Activated CD8-positive, alpha-beta memory T cell treated with anti-CD3 and anti-CD28 coated beads for 1 hour (primary cell): Measurements from ENCODE around the gene MAEA.

Experiments used
- DNase-seq, 2 donors: peaks; one replicate each; pipeline ENCODE4 v3.0.0-alpha.2; 2020; ENCODE audit warnings: low read depth in 1 of 2; ENCODE audit errors: extremely low read depth in 1 of 2

Gene MAEA

DNA sequence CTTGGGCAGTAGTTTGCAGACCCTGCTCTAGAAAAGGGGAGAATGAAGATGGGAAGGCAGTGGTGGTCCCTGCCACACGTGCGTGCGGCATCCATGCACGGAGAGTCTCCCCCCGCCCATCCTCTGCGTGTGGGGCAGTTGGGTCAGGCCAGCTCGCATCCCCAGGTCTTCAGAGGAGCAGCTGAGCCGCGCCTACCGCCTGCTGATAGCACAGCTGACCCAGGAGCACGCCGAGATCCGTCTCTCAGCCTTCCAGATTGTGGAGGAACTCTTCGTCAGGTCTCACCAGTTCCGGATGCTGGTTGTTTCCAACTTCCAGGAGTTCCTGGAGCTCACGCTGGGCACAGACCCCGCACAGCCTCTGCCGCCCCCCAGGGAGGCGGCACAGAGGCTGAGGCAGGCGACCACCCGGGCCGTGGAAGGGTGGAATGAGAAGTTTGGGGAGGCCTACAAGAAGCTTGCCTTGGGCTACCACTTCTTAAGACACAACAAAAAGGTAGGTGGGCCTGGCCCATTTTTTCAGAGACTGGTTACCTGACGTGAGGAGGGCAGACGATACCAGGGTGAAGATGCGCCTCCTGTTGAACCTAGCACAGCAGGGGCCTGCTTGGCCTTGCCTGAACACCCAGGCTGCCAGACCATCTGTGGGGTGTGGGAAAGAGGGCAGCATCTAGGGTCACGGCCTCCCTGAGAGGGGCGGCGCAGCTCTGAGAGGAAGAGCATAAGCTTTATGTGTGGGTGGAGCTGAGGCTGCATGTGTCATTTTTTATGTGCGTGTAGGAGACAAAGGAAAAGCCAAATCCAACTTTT lies 59.9 kb downstream of the MAEA start:
- no peak for DNase-seq

GRCh38 chr4:1350169-1350520 lies 60.5 kb downstream of the MAEA start:
- DNase-seq, result no peak

DNA sequence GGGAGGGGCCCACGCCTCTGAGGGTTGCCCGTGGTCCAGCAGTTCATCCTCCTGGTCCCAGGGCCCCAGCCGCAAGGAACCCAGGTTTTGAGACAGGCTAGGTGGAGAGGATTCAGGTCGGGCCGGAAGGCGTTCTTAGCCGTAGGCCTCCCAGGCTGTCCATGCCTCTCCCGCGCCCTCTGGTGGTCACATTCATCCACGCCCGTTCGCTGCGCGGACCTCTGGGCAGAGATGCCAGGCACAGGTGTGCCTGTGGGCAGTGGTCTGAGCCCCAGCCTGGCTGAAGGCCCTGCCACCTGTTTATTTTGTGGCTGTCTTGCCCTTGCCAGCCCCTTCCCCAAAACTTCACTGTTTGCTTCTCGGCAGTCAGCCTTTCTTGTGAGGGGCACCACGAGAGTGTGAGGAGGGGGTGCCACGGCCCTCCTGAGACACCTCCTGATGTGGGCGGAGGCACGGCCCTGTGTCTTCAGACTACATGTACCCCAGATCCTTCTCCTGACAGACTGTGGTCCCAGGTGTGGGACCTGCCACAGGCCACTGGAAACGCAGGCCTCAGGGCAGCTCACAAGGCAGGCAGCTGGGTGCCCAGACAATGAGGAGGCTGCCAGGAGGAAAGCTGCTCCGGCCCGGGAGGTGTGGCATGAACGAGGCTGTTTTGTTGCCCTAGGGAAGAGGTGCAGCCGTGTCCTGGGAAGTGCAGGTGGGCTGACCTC lies 62.3 kb downstream of the MAEA start:
- DNase-seq, result peak; percentile 73 to 88

DNA sequence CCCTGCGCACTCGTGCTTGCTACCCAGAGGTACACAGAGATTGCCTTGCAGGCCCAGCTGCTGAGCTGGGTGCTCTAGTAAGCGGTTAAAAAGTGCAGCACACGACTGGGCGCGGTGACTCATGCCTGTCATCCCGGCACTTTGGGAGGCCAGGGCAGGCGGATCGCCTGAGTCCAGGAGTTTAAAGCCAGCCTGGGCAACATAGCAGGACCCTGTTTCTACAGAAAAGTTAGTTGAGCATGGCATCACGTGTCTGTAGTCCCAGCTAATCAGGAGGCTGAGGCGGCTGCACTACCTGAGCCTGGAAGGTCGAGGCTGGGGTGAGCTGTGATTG lies 62.8 kb downstream of the MAEA start:
- DNase-seq, result no peak

- no peak for DNase-seq
Observed at GRCh38 chr4:1353186-1354055, 63.7 kb downstream of the MAEA start.

DNA sequence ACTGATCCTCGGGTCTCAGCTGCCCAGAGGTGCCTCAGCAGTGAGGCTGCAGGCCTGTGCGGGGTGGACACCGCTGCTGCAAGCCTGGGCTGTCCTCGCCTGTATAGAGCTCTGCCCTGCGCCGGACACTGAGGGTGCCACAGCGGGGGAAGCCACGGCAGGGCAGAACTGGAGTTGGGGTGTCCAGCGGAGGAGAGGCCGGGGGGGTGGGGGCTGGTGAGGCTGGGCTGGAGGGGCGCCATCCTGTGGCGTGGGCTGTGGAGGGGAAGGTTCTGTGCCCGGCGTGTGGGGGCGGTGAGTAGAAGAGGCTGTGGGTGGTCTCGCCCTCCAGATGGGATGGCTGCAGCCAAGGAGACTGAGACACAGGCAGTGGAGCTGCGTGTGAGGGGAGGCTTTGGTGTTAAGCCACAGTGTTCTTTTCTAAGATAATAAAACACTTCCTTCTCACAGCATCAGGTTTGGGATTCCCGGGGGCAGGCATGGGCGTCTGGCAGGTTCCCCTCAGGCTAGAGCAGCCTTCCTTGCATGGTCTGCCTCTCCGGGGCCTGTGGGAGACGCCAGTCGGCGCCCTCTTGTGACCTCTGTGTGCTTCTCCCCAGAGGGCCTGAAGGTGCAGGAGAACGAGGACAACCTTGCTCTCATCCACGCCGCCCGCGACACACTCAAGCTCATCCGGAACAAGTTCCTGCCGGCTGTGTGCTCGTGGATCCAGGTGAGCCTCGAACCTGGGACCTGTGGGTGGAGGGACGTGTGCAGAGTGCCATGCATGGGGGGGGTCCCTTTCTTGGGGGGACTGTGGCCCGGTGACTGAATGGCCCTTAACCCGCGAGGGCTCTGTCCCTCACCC lies 64.7 kb downstream of the MAEA start:
- DNase-seq, result no peak

- no peak for DNase-seq
Observed at GRCh38 chr4:1354983-1355275, 65.2 kb downstream of the MAEA start.

DNA sequence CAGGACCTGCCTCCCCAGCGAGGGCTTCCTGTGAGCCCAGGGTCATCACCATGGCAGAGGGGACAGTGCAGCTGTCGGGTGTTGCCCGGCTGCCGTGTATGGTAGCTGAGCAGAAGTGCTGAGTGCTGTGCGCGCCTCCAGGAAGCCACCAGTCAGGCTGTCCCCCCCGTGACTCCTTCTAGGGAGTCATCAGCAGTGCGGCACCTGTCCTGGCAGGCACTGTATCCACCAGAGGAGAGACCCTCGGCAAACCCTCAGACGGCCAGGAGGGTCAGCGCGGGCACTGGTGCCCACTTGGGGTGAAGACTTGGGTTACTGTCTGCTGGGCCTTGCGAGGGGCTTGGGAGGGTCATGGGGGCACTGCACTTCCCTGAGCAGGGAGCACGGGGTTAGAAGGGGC lies 65.7 kb downstream of the MAEA start:
- DNase-seq, result no peak

GRCh38 chr4:1356181-1356998 lies 66.7 kb downstream of the MAEA start:
- DNase-seq, result peak in 1 of 2 donors; percentile 32

DNA sequence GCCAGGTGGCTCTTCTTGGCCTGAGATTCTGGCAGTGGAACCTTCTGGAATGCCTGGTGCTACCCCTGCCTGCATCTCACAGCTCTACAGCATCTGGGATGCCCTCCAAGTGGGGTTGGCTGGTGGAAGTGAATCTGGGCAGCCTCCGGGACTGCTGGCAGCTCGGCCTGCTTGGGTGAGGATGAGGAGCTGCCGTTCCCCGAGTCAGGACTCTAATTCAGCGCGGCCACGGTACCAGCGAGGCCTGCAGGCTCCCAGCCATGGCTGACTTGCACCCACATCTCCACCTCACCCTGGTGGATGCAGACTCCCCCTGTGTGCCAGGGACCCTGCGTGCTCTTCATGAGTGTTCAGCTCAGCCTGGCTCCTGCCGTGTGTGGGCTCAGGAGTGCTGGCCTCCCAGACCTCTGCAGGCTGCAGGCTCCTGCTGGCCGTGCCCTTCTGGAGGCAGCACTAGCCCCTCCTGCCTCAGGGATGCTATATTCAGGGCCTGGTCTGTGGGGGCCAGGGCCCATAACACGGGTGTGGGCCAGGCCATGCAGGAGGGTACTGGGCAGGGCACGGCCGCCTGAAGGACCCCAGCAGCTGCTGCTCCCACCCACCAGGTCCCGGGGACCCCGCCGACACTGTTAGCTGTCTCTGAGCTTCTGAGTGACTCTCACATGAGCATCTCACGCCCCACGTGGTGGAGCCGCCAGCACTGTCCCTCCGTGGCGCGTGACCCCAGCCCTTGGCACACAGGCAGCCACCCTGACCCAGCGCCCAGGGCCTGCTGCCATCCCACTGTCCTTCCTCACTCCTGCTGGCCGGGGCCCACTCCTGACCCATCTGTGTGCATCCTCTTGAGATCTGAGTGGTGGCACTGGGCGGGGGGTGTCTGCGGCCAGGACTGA lies 67.9 kb downstream of the MAEA start:
- DNase-seq, result no peak

- no peak for DNase-seq
Observed at GRCh38 chr4:1358421-1359143, 68.9 kb downstream of the MAEA start.

GRCh38 chr4:1359144-1359501 lies 69.4 kb downstream of the MAEA start:
- no peak for DNase-seq

DNA sequence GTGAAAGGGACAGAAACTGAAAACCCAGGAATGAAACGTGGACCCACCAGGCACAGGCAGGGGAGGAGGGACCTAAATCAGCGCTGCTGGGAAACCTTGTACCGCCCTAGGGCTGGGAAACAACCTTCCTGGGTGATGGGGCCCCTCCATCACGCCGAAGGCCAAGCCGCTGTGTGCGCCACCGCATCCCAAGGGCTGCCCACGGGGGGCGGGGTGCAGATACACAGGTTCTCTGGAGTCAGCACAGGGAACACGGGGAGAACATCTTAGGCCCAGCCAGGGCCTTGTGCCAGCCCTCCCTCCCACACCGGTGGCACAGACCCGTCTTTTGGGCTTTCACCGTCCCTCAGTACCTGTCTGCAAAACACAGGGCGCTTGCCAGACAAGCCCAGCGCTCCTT lies 70.3 kb downstream of the MAEA start:
- no peak for DNase-seq

DNA sequence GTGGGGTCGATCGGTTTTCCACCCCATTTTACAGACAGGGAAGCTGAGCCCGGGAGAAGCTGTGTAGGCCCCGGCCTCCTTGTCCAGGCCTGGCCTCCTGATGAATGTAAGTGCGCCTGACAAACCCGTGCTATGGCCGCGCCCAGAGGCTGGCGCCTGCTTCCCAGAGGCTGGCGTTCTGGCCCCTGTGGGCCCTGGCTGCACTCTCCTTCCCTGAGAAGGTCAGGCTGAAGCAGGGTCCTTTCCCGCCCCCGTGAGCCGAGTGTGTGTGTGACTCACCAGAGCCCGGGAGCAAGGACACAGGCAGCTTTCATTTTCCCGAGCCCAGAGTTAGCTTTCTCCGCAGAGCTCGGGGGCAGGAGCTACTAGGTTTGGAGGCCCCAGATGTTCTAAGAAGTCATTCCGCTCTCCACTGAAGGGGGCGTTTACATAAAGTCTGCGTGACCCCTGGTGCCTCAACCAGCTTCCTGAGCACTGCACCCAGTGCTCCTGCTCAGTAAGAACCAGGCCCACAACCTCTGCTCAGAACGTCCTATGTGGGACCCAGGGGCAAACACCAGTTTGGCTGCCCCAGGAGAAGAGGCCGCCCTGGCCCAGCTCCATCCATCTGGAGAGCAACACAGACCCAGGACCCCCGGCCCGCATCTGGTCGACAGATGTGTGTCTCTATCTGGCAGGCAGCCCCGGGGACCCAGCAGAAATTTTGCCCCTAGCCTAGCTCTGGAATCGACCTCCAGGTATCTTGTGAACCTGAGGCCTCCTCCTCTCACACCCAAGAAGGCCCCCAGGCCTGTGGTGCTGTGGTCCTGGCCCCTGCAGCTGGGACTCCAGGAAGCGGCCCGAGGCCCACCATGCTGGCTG lies 71.0 kb downstream of the MAEA start:
- DNase-seq, result no peak

GRCh38 chr4:1361431-1361830 lies 71.7 kb downstream of the MAEA start:
- DNase-seq, result no peak

DNA sequence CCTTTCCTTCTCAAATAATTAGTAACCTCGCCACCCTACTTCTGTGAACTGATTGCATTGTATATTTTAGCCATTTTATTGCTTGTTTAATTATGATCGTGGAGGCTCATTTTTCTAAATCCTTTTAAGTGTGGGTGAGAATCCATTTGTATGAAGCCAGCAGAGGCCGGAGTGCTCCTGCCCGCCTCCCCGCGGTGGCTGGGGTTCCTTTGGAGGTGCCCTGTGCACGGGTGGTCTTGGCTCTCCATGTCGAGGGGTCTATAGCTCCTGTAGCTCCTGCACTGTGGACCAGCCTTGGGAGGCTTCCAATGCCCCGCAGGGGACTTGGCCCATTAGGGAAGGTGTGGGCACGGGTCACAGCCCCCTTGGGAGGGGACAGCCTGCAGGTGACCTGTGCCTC lies 72.4 kb downstream of the MAEA start:
- DNase-seq, result no peak

DNA sequence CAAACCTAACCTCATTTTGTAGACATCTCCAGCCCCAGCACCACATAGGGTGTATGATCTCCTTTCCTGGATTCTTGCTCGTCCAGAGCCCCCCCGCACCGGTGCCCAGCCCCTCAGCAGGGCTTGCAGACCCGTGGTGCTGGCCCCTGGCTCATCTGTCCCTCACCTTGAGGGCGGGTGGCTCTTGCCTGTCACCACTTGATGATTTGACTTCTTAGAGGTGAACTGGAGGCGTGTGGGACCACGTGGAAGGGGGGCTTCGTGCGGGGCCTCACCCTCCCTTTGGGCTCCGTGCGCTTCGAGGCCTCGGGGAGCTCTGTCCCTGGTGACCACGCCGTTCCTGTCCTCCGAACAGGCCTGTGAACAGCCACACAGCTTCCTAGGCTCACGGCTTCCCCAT lies 72.8 kb downstream of the MAEA start:
- no peak for DNase-seq

DNA sequence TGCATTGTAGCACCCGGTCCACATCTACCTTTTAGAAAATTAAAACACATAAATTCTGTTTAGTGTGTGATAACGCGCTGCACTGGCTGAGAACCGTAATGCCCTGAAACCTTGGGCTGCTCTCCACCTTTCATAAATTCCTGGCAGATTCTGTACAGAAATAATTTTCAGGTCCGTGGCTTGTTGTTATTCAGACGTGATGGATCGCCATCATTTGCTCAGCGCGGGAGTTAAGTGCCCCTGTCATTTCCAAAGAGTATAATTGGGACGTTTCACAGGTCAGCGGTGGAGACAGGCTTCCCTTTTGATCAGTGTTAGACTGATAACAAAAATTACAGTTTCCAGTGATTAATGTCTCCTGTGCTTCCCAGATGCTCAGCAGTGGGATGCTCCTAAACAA lies 73.8 kb downstream of the MAEA start:
- DNase-seq, result no peak
